ENCODE results near the gene TNIP2. TPM values are rescaled to one million over a fixed set of nuclear protein-coding genes. Genes with fewer than 3 reads are reported as not detected.

Gene TNIP2
- total and polyA plus RNA-seq, 8 donors: 11.4 to 25.4 (median 17.9) TPM

- H3K27ac ChIP-seq: no peak overlapping the region
- DNase-seq (no peak), ATAC-seq (no peak), FAIRE-seq (no peak)
- H3K9me3 ChIP-seq: no peaks in the 10 kb centered on the region
- H3K36me3 ChIP-seq: peaks cover 11 to 70% (median 26%) of the 10 kb centered on the region in 3 donors
- 95 to 98% methylated on average over 7 of the region's 7 CpGs for WGBS, 2 donors
- intact Hi-C loops (cut with DNase I): no loop called here
- H3K4me1 ChIP-seq: no peaks in the 10 kb centered on the region
- no peak for TF ChIP-seq CTCF (IDR thresholded peaks at IDR 0.05)
- H3K4me3 ChIP-seq: no peak overlapping the region
- H3K27me3 ChIP-seq: no peaks in the 10 kb centered on the region
Observed at GRCh38 chr4:2691952-2692435, 64.1 kb downstream of the TNIP2 start.

Other genes with a start within 250 kb of the TNIP2 start
- gene FAM193A, start 219.7 kb downstream of the TNIP2 start, total RNA-seq: 10 to 100 TPM; 10.1 to 17.0 (median 10.6) TPM
- 10 to 100 TPM; 10.4 to 15.5 TPM for gene FAM193A, start 219.7 kb downstream of the TNIP2 start, polyA plus RNA-seq
- 10 to 100 TPM; 12.3 to 54.6 (median 27.0) TPM for gene SH3BP2, start 36.7 kb upstream of the TNIP2 start, total RNA-seq
- 10 to 100 TPM; 16.2 to 56.5 TPM for gene SH3BP2, start 36.7 kb upstream of the TNIP2 start, polyA plus RNA-seq
- gene ADD1, start 87.5 kb upstream of the TNIP2 start, total RNA-seq: 100 to 1,000 TPM in 1 of 6 donors, 10 to 100 TPM in 5; 70.9 to 160 (median 86.2) TPM
- 100 to 1,000 TPM; 158 to 160 TPM for gene ADD1, start 87.5 kb upstream of the TNIP2 start, polyA plus RNA-seq
- 10 to 100 TPM; 15.2 to 31.0 (median 19.1) TPM for gene NOP14, start 207.1 kb upstream of the TNIP2 start, total RNA-seq
- gene NOP14, start 207.1 kb upstream of the TNIP2 start, polyA plus RNA-seq: 10 to 100 TPM; 11.1 to 15.9 TPM
- gene GRK4, start 207.2 kb upstream of the TNIP2 start, total RNA-seq: 1 to 10 TPM; 4.6 to 6.3 (median 5.3) TPM
- 1 to 10 TPM; 7.5 to 9.7 TPM for gene GRK4, start 207.2 kb upstream of the TNIP2 start, polyA plus RNA-seq

All from pancreas (tissue), 10 donors.